Liver (tissue), 9 donors: ENCODE results near the gene ADGRL4. TPM values are rescaled to one million over a fixed set of nuclear protein-coding genes. Genes with fewer than 3 reads are reported as not detected.

ENCODE experiments used
- DNase-seq: peaks from one replicate; pipeline ENCODE4 v3.0.0-alpha.2; 2017; ENCODE audit warnings: low spot score
- H3K27ac ChIP-seq, 2 donors: one replicate each; pipeline ENCODE4 v1.7.0; 2013; ENCODE audit warnings: inconsistent platforms in 2 of 2, low read length in 2 of 2, control low read depth in 1 of 2, low read depth in 1 of 2, mild to moderate bottlenecking in 1 of 2
- H3K27me3 ChIP-seq, 4 donors: one replicate each; pipeline versions ENCODE4 v1.6.1 to v1.7.0; 2013; ENCODE audit warnings: low read length in 3 of 4, inconsistent platforms in 1 of 4, mild to moderate bottlenecking in 1 of 4, moderate library complexity in 1 of 4; ENCODE audit not compliant: control insufficient read depth in 4 of 4, insufficient read depth in 4 of 4
- H3K36me3 ChIP-seq, 4 donors: one replicate each; pipeline versions ENCODE4 v1.6.1 to v1.7.0; 2013; ENCODE audit warnings: low read length in 3 of 4, mild to moderate bottlenecking in 3 of 4, low read depth in 1 of 4, moderate library complexity in 1 of 4; ENCODE audit not compliant: control insufficient read depth in 4 of 4, insufficient read depth in 3 of 4
- H3K4me1 ChIP-seq, 4 donors: one replicate each; pipeline versions ENCODE4 v1.6.1 to v1.7.0; 2013; ENCODE audit warnings: low read length in 3 of 4, mild to moderate bottlenecking in 3 of 4, moderate library complexity in 1 of 4; ENCODE audit not compliant: control insufficient read depth in 4 of 4, insufficient read depth in 4 of 4
- H3K4me3 ChIP-seq, 3 donors: one replicate each; pipeline versions ENCODE4 v1.6.1 to v1.7.0; 2013; ENCODE audit warnings: low read length in 3 of 3, control low read depth in 1 of 3, low read depth in 1 of 3, mild to moderate bottlenecking in 1 of 3
- H3K9ac ChIP-seq, 2 donors: one replicate each; pipeline ENCODE4 v1.7.0; 2013; ENCODE audit warnings: low read length in 2 of 2, mild to moderate bottlenecking in 2 of 2, moderate library complexity in 2 of 2, control low read depth in 1 of 2, low read depth in 1 of 2
- H3K9me3 ChIP-seq, 4 donors: one replicate each; pipeline versions ENCODE4 v1.6.1 to v1.7.0; 2013; ENCODE audit warnings: low read length in 3 of 4; ENCODE audit not compliant: control insufficient read depth in 4 of 4
- EGR1 ChIP-seq, 2 donors: IDR thresholded peaks; 2 replicates each; pipeline ENCODE4 v1.6.1; 2016 to 2018; ENCODE audit warnings: antibody characterized with exemption in 2 of 2, low read depth in 2 of 2
- FOXA1 ChIP-seq: IDR thresholded peaks from 2 replicates; pipeline ENCODE4 v1.6.1; 2016; ENCODE audit warnings: antibody characterized with exemption
- FOXA2 ChIP-seq: IDR thresholded peaks from 2 replicates; pipeline ENCODE4 v1.6.1; 2016; ENCODE audit warnings: antibody characterized with exemption
- GABPA ChIP-seq, 2 donors: IDR thresholded peaks in 1 of 2; conservative IDR thresholded peaks in 1 of 2; 2 replicates each; pipeline ENCODE4 v1.6.1; 2016; ENCODE audit warnings: antibody characterized with exemption in 2 of 2, mild to moderate bottlenecking in 1 of 2, moderate library complexity in 1 of 2
- HNF4A ChIP-seq, 2 donors: conservative IDR thresholded peaks; 2 replicates each; pipeline ENCODE4 v1.6.1; 2016; ENCODE audit warnings: antibody characterized with exemption in 2 of 2, mild to moderate bottlenecking in 2 of 2
- HNF4G ChIP-seq: IDR thresholded peaks from 2 replicates; pipeline ENCODE4 v1.6.1; 2016; ENCODE audit warnings: antibody characterized with exemption
- JUND ChIP-seq, 2 donors: IDR thresholded peaks; 2 replicates each; pipeline ENCODE4 v1.6.1; 2016; ENCODE audit warnings: antibody characterized with exemption in 2 of 2
- NR2F2 ChIP-seq: IDR thresholded peaks from 2 replicates; pipeline ENCODE4 v1.6.1; 2016; ENCODE audit warnings: antibody characterized with exemption
- RAD21 ChIP-seq, 2 donors: IDR thresholded peaks; 2 replicates each; pipeline ENCODE4 v1.6.1; 2016; ENCODE audit warnings: antibody characterized with exemption in 2 of 2, mild to moderate bottlenecking in 2 of 2
- RXRA ChIP-seq, 2 donors: IDR thresholded peaks; 2 replicates each; pipeline ENCODE4 v1.6.1; 2017 to 2018; ENCODE audit warnings: antibody characterized with exemption in 2 of 2, mild to moderate bottlenecking in 1 of 2
- SP1 ChIP-seq: IDR thresholded peaks from 2 replicates; pipeline ENCODE4 v1.6.1; 2018; ENCODE audit warnings: antibody characterized with exemption, mild to moderate bottlenecking
- TAF1 ChIP-seq: conservative IDR thresholded peaks from 2 replicates; pipeline ENCODE4 v1.6.1; 2016; ENCODE audit warnings: antibody characterized with exemption, mild to moderate bottlenecking
- YY1 ChIP-seq: IDR thresholded peaks from 2 replicates; pipeline ENCODE4 v1.6.1; 2016; ENCODE audit warnings: antibody characterized with exemption, mild to moderate bottlenecking
- WGBS: extraction: QIAGEN DNeasy Blood & Tissue Kit; methylation state at CpG from one replicate; pipeline ENCODE4 v1.1.7; 2013; 5-methylcytosine and 5-hydroxymethylcytosine counted together
- polyA plus RNA-seq, 2 donors: library from polyadenylated mRNA; stranded (reverse) in 1 of 2; unstranded in 1 of 2; fragments of 200-250 nt in 1 of 2; fragments of >200 nt in 1 of 2; fragmentation: Nextera tagmentation in 1 of 2; extraction: Ambion mirVana in 1 of 2; gene quantifications; one replicate each; pipeline versions ENCODE4 v1.2.1 to v1.2.3, GENCODE V29; 2013 to 2015
- total RNA-seq, 2 donors: library from RNA; depleted of rRNA; stranded (reverse); fragments of >200 nt; gene quantifications; one replicate each; pipeline ENCODE4 v1.2.3, GENCODE V29; 2014
- TF ChIP-seq, protein P1 (sequence below): IDR thresholded peaks from 2 replicates; pipeline ENCODE4 v1.6.1; 2016; ENCODE audit warnings: antibody characterized with exemption
- TF ChIP-seq, protein P2 (sequence below): IDR thresholded peaks from 2 replicates; pipeline ENCODE4 v1.6.1; 2016; ENCODE audit warnings: antibody characterized with exemption
- TF ChIP-seq, protein P3 (sequence below): IDR thresholded peaks from 2 replicates; pipeline ENCODE4 v1.6.1; 2016; ENCODE audit warnings: antibody characterized with exemption
- TF ChIP-seq, protein P4 (sequence below): fragments of 150-350 bp; IDR thresholded peaks from 2 replicates; pipeline ENCODE4 v1.5.1; 2017; ENCODE audit warnings: improper control_type of control experiment, low read depth, low read length; ENCODE audit not compliant: missing input control
- donor health status: healthy.
- donor health status: healthy.
- donor health status: healthy.
- donor health status: healthy.
- donor health status: healthy.

The ADGRL4 gene
- total and polyA plus RNA-seq, 4 donors: 2.1 to 9.2 (median 5.6) TPM

DNA sequence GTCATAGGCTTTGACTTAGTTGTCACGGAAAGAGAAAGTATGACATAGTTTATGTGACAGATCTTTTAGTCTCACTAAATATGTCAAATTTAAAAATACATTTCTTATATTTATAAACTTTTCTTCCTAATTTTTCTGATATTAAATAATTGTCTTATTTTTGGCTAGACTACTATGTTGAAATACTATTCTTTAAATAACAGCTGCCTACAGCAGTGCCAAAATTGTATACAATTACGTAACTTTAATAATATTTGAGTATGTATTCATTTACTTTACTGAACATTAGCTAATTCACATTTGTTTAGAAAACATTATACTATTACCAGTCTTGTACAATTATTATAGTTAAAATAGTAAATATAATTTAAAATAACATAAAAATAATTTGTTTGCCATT, 137.4 kb downstream of the ADGRL4 start (continued):
- no peak for TF ChIP-seq YY1
- no peak for TF ChIP-seq EGR1 (IDR thresholded peaks at IDR 0.05; ENCODE audit: low read depth in 2 of 2)
- TF ChIP-seq FOXA2: no peak
- no peak for TF ChIP-seq FOXA1
- TF ChIP-seq HNF4G: no peak
- TF ChIP-seq, protein P1, sequence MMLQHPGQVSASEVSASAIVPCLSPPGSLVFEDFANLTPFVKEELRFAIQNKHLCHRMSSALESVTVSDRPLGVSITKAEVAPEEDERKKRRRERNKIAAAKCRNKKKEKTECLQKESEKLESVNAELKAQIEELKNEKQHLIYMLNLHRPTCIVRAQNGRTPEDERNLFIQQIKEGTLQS: no peak

DNA sequence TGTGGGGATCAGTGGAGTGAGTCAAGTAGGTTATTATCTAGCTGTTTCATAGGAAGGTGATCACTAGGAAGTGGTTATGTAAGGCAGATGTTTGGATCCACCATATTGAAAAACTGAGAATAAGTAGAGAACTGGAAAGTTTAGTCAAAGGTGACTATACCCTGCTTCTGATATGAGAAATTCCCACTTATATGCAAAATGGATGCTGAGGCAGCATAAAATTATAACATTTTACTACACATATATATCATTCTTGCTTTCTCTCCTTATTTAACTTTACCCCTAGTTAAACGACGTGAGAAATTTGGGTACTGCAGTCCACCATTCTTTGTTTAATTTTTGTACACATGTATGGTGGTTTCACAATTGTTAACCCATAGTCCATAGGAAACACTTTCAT, 142.4 kb downstream of the ADGRL4 start:
- H3K27me3 ChIP-seq: no peaks in the 10 kb centered on the region
- H3K4me3 ChIP-seq: no peak overlapping the region
- no peak overlapping the region for H3K9ac ChIP-seq
- no peaks in the 10 kb centered on the region for H3K9me3 ChIP-seq
- 85% methylated on average over 2 of the region's 2 CpGs for WGBS
- no peak overlapping the region for H3K27ac ChIP-seq
- no peaks in the 10 kb centered on the region for H3K36me3 ChIP-seq
- TF ChIP-seq NR2F2 (no peak), RAD21 (IDR thresholded peaks at IDR 0.05) (no peak), TAF1 (no peak), FOXA2 (no peak), GABPA (IDR thresholded peaks at IDR 0.05 in 1 of 2, conservative IDR thresholded peaks at IDR 0.05 in 1 of 2) (no peak), RXRA (IDR thresholded peaks at IDR 0.05) (no peak), SP1 (no peak), EGR1 (IDR thresholded peaks at IDR 0.05; ENCODE audit: low read depth in 2 of 2) (no peak), FOXA1 (no peak), HNF4A (conservative IDR thresholded peaks at IDR 0.05) (no peak), JUND (IDR thresholded peaks at IDR 0.05) (no peak)
- TF ChIP-seq, protein P1: no peak
- TF ChIP-seq, protein P2, sequence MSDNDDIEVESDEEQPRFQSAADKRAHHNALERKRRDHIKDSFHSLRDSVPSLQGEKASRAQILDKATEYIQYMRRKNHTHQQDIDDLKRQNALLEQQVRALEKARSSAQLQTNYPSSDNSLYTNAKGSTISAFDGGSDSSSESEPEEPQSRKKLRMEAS: no peak
- TF ChIP-seq, protein P3, sequence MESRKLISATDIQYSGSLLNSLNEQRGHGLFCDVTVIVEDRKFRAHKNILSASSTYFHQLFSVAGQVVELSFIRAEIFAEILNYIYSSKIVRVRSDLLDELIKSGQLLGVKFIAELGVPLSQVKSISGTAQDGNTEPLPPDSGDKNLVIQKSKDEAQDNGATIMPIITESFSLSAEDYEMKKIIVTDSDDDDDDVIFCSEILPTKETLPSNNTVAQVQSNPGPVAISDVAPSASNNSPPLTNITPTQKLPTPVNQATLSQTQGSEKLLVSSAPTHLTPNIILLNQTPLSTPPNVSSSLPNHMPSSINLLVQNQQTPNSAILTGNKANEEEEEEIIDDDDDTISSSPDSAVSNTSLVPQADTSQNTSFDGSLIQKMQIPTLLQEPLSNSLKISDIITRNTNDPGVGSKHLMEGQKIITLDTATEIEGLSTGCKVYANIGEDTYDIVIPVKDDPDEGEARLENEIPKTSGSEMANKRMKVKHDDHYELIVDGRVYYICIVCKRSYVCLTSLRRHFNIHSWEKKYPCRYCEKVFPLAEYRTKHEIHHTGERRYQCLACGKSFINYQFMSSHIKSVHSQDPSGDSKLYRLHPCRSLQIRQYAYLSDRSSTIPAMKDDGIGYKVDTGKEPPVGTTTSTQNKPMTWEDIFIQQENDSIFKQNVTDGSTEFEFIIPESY: no peak
- no peak for DNase-seq
- no peaks in the 10 kb centered on the region for H3K4me1 ChIP-seq

DNA sequence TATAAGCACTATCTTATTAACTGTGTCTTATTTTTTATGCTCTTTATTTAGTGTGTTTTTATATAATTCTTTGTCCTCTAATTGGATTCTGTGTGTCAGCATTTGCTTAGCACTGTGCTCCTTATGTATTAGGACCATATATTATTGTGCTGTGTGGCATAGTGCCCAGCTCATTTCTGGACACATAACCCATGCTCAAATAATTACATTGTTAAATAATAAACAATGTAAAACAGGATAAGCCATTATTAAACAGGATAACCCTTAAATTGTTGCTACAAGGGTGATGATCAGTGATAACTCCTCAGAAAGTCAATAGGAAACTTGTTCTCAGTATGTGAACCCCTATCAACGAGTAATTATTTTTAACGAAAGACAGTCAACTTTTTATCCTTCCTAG, 150.4 kb downstream of the ADGRL4 start:
- Histone ChIP-seq H3K4me3 (no peak overlapping the region), H3K27me3 (peaks cover 0 to 4% (median 0%) of the 10 kb centered on the region in 4 donors), H3K9me3 (no peaks in the 10 kb centered on the region), H3K9ac (no peak overlapping the region), H3K27ac (no peak overlapping the region), H3K36me3 (no peaks in the 10 kb centered on the region), H3K4me1 (no peaks in the 10 kb centered on the region)
- TF ChIP-seq FOXA2 (no peak), EGR1 (IDR thresholded peaks at IDR 0.05; ENCODE audit: low read depth in 2 of 2) (no peak), JUND (IDR thresholded peaks at IDR 0.05) (no peak), NR2F2 (no peak), HNF4G (no peak), SP1 (no peak), YY1 (no peak)
- TF ChIP-seq, protein P4, sequence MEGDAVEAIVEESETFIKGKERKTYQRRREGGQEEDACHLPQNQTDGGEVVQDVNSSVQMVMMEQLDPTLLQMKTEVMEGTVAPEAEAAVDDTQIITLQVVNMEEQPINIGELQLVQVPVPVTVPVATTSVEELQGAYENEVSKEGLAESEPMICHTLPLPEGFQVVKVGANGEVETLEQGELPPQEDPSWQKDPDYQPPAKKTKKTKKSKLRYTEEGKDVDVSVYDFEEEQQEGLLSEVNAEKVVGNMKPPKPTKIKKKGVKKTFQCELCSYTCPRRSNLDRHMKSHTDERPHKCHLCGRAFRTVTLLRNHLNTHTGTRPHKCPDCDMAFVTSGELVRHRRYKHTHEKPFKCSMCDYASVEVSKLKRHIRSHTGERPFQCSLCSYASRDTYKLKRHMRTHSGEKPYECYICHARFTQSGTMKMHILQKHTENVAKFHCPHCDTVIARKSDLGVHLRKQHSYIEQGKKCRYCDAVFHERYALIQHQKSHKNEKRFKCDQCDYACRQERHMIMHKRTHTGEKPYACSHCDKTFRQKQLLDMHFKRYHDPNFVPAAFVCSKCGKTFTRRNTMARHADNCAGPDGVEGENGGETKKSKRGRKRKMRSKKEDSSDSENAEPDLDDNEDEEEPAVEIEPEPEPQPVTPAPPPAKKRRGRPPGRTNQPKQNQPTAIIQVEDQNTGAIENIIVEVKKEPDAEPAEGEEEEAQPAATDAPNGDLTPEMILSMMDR: no peak
- TF ChIP-seq, protein P1: no peak
- TF ChIP-seq, protein P2: no peak
- WGBS: 73% methylated on average over 2 of the region's 2 CpGs
- no peak for DNase-seq
